ENCODE data around the gene ACER2. TPM values are rescaled to one million over a fixed set of nuclear protein-coding genes. Genes with fewer than 3 reads are reported as not detected.
"Not testable (repeated sequence)": the region's sequence is repeated elsewhere in the genome, so short reads cannot be mapped to it uniquely, and the experiment has no call there.

ACER2 gene
- total and polyA plus RNA-seq, 2 of the 4 experiments (the other 2 are of a cell fraction): 0.84 to 1.6 TPM

GRCh38 chr9:19433729-19434128 lies 24.9 kb downstream of the ACER2 start:
- dilution Hi-C loops (cut with HindIII; ENCODE audit: low sequenced_read_pairs, unreplicated experiment); H2BK5ac ChIP-seq (ENCODE audit: low read depth, low read length, poor library complexity, severe bottlenecking); H3K4ac ChIP-seq (ENCODE audit: low read depth, low read length); POLR2A ChIA-PET (ENCODE audit: unreplicated experiment); BruUV-seq (replicated peaks); H3K36me3 ChIP-seq (ENCODE audit: control insufficient read depth, insufficient read depth, low read length); H3K4me3 ChIP-seq (ENCODE audit: insufficient read depth, low read depth, low read length); intact Hi-C loops (cut with micrococcal nuclease); H3K4me1 ChIP-seq (ENCODE audit: control insufficient read depth, insufficient read depth, low read length); H4K5ac ChIP-seq (ENCODE audit: low read depth, low read length); DNase-seq; H2BK120ac ChIP-seq (ENCODE audit: low read depth, low read length); H3K23ac ChIP-seq (ENCODE audit: low read depth, low read length); CTCF ChIA-PET; H3K14ac ChIP-seq (replicated peaks; ENCODE audit: low read depth, low read length); H2AK9ac ChIP-seq (replicated peaks; ENCODE audit: low read depth, low read length, poor library complexity); H3K4me2 ChIP-seq (ENCODE audit: low read depth, low read length); H2AFZ ChIP-seq (replicated peaks; ENCODE audit: low read length, poor library complexity); H3K9me1 ChIP-seq (ENCODE audit: insufficient read depth, low read length); H3K9ac ChIP-seq (ENCODE audit: low read depth, low read length); H2BK20ac ChIP-seq (ENCODE audit: low read depth, low read length); in situ Hi-C loops (cut with MboI; ENCODE audit: low sequenced_read_pairs); H3K56ac ChIP-seq (ENCODE audit: extremely low read depth, insufficient read depth, low read length); H4K20me1 ChIP-seq (ENCODE audit: insufficient read depth, low read length); H2BK15ac ChIP-seq (ENCODE audit: low read depth, low read length); H3K9me3 ChIP-seq (ENCODE audit: control insufficient read depth, insufficient read depth, low read length); H4K91ac ChIP-seq (ENCODE audit: insufficient read depth, low read depth, low read length); ATAC-seq (ENCODE audit: low read depth); H3K18ac ChIP-seq (ENCODE audit: low read depth, low read length); H3K27ac ChIP-seq (ENCODE audit: insufficient read depth, low read length); H2AK5ac ChIP-seq (ENCODE audit: low read depth, low read length); H4K8ac ChIP-seq (ENCODE audit: low read depth in 2 of 2, low read length in 2 of 2); H3K27me3 ChIP-seq (ENCODE audit: control insufficient read depth, insufficient read depth, low read length); H3K79me1 ChIP-seq (ENCODE audit: low read depth in 1 of 2, low read length in 2 of 2): not testable (repeated sequence)
- no CpG with 5 or more reads among the region's 35 CpGs for WGBS, 2 experiments (ENCODE audit: extremely low coverage in 2 of 2, insufficient read length in 1 of 2)
